ENCODE data around the gene RAD23B.

RAD23B gene

GRCh38 chr9:107266624-107267368 is 16.3 kb upstream of the RAD23B start:
- POLR2A ChIA-PET (ENCODE audit: low non-redundant PET), result no interaction called here

GRCh38 chr9:107268560-107268959 is 14.5 kb upstream of the RAD23B start:
- POLR2A ChIA-PET (ENCODE audit: low non-redundant PET), result no interaction called here
- H3K27ac ChIP-seq, result no peak overlapping the region
- TF ChIP-seq CTCF (conservative IDR thresholded peaks at IDR 0.05; ENCODE audit: low read depth), result no peak
- CTCF ChIA-PET, result interaction anchor here (0.6 kb wide), 1 partner anchor 352 kb away, joined by 6 read pairs; no protein-coding TSS in a partner anchor
- DNase-seq (ENCODE audit: low spot score), result no peak

More at GRCh38 chr9:107266624-107267368, 16.3 kb upstream of the RAD23B start:
- DNase-seq (ENCODE audit: low spot score), result no peak
- CTCF ChIA-PET, result no interaction called here
- TF ChIP-seq CTCF (conservative IDR thresholded peaks at IDR 0.05; ENCODE audit: low read depth), result no peak
- H3K27ac ChIP-seq, result no peak overlapping the region

- POLR2A ChIA-PET (ENCODE audit: low non-redundant PET), result no interaction called here
- no peak for TF ChIP-seq CTCF (conservative IDR thresholded peaks at IDR 0.05; ENCODE audit: low read depth)
- no peak overlapping the region for H3K27ac ChIP-seq
- CTCF ChIA-PET, result no interaction called here
- no peak for DNase-seq (ENCODE audit: low spot score)
Measured at GRCh38 chr9:107269254-107269653, 13.8 kb upstream of the RAD23B start.

GRCh38 chr9:107269681-107270080 is 13.4 kb upstream of the RAD23B start:
- H3K27ac ChIP-seq, result no peak overlapping the region
- POLR2A ChIA-PET (ENCODE audit: low non-redundant PET), result no interaction called here
- TF ChIP-seq CTCF (conservative IDR thresholded peaks at IDR 0.05; ENCODE audit: low read depth), result no peak
- no peak for DNase-seq (ENCODE audit: low spot score)
- CTCF ChIA-PET, result interaction anchor here (0.7 kb wide), 1 partner anchor 1526 kb away, joined by 6 read pairs; no protein-coding TSS in a partner anchor

GRCh38 chr9:107270082-107270481 is 13.0 kb upstream of the RAD23B start:
- DNase-seq (ENCODE audit: low spot score), result no peak
- no peak for TF ChIP-seq CTCF (conservative IDR thresholded peaks at IDR 0.05; ENCODE audit: low read depth)
- POLR2A ChIA-PET (ENCODE audit: low non-redundant PET), result no interaction called here
- CTCF ChIA-PET, result interaction anchor here (0.6 to 1.2 kb wide), 3 partner anchors 9 to 1527 kb away, joined by 4 to 10 read pairs (median 6); no protein-coding TSS in a partner anchor
- no peak overlapping the region for H3K27ac ChIP-seq

GRCh38 chr9:107270580-107270979 is 12.5 kb upstream of the RAD23B start:
- H3K27ac ChIP-seq, result no peak overlapping the region
- ChIA-PET CTCF (interaction anchor here (0.6 to 1.2 kb wide), 2 partner anchors 10 to 157 kb away, joined by 4 to 10 read pairs; no protein-coding TSS in a partner anchor), POLR2A (ENCODE audit: low non-redundant PET) (no interaction called here)

More at GRCh38 chr9:107270580-107270979, 12.5 kb upstream of the RAD23B start:
- no peak for DNase-seq (ENCODE audit: low spot score)
- no peak for TF ChIP-seq CTCF (conservative IDR thresholded peaks at IDR 0.05; ENCODE audit: low read depth)

All from RWPE1 (cell line).